Measurements from ENCODE around the gene CCDC17.

GRCh38 chr1:45620588-45621500 is 3.0 kb downstream of the CCDC17 start:
- no peak for TF ChIP-seq CTCF (IDR thresholded peaks at IDR 0.05)
- TF ChIP-seq POLR2AphosphoS5 (IDR thresholded peaks at IDR 0.05) = no peak

Measured in suprapubic skin (tissue), 3 donors.